ENCODE measurements around the gene BLM.

BLM gene

GRCh38 chr15:90817117-90818057, 100.2 kb downstream of the BLM start:
- DNase-seq (ENCODE audit: low read depth, low spot score): no peak
- ChIA-PET POLR2A (no interaction called here), CTCF (interaction anchor here (0.5 to 1.3 kb wide), 2 partner anchors 15 to 68 kb away, joined by 4 read pairs; no protein-coding TSS in a partner anchor)
- H3K4me3 ChIP-seq (ENCODE audit: low read depth, low read length): no peak overlapping the region
- TF ChIP-seq, protein P1, sequence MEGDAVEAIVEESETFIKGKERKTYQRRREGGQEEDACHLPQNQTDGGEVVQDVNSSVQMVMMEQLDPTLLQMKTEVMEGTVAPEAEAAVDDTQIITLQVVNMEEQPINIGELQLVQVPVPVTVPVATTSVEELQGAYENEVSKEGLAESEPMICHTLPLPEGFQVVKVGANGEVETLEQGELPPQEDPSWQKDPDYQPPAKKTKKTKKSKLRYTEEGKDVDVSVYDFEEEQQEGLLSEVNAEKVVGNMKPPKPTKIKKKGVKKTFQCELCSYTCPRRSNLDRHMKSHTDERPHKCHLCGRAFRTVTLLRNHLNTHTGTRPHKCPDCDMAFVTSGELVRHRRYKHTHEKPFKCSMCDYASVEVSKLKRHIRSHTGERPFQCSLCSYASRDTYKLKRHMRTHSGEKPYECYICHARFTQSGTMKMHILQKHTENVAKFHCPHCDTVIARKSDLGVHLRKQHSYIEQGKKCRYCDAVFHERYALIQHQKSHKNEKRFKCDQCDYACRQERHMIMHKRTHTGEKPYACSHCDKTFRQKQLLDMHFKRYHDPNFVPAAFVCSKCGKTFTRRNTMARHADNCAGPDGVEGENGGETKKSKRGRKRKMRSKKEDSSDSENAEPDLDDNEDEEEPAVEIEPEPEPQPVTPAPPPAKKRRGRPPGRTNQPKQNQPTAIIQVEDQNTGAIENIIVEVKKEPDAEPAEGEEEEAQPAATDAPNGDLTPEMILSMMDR (IDR thresholded peaks at IDR 0.05; ENCODE audit: insufficient read depth, low read length, missing control alignments): no peak

- ChIA-PET CTCF (interaction anchor here (1.3 to 1.4 kb wide), 2 partner anchors 14 to 23 kb away, joined by 3 to 4 read pairs; no protein-coding TSS in a partner anchor), POLR2A (no interaction called here)
- DNase-seq (ENCODE audit: low read depth, low spot score): no peak
Observed at GRCh38 chr15:90818251-90819210, 101.4 kb downstream of the BLM start.

DNA sequence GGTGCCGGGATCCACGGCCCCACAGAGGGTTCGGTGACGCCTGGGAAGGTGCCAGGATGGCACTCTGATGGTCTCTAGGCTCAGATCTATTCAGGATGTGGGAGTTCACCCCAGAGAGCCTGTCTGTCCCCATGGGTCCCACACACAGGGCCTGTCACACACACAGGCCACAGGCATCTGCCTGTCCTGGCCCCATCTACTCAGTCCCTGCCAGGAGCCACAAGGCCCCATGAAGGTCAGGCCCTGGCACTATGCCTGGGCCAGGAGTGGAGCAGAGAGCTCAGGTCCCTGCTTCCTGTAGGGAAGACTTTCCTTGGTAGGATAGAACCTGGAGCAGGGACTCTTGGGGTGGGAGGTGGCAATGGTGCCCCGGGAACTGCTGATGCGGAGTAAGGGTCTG, 102.2 kb downstream of the BLM start:
- ChIA-PET POLR2A (no interaction called here), CTCF (interaction anchor here (1.4 kb wide), 1 partner anchor 23 kb away, joined by 3 read pairs; no protein-coding TSS in a partner anchor)
- no peak overlapping the region for H3K4me3 ChIP-seq (ENCODE audit: low read depth, low read length)
- DNase-seq (ENCODE audit: low read depth, low spot score): no peak
- TF ChIP-seq, protein P1 (IDR thresholded peaks at IDR 0.05; ENCODE audit: insufficient read depth, low read length, missing control alignments): no peak

More at GRCh38 chr15:90818251-90819210, 101.4 kb downstream of the BLM start:
- TF ChIP-seq, protein P1 (IDR thresholded peaks at IDR 0.05; ENCODE audit: insufficient read depth, low read length, missing control alignments): peak; percentile 7
- H3K4me3 ChIP-seq (ENCODE audit: low read depth, low read length): no peak overlapping the region

- TF ChIP-seq, protein P1 (IDR thresholded peaks at IDR 0.05; ENCODE audit: insufficient read depth, low read length, missing control alignments): no peak
- ChIA-PET CTCF (no interaction called here), POLR2A (no interaction called here)
- H3K4me3 ChIP-seq (ENCODE audit: low read depth, low read length): no peak overlapping the region
- no peak for DNase-seq (ENCODE audit: low read depth, low spot score)
Observed at GRCh38 chr15:90819850-90820249, 102.7 kb downstream of the BLM start.

DNA sequence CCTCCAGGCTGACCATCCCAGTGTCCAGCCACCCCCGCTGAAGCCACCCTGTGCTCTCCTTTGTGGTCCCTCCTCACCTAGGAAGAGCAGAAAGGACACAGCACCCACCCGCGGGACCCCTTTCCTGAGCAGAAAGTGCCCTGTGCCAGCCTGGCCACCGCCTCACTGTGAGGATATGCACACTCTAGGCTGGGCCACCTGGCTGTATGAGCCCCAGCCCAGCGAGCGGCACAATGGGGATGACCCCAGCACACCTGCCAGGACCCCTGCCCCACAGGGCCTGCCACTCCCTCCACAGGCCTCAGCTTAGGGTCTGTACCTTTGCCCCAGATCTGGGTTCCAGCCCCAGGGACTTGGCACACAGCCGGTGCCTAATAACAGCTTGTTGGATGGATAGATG, 103.3 kb downstream of the BLM start:
- POLR2A ChIA-PET: no interaction called here
- CTCF ChIA-PET: no interaction called here
- DNase-seq (ENCODE audit: low read depth, low spot score): no peak
- TF ChIP-seq, protein P1 (IDR thresholded peaks at IDR 0.05; ENCODE audit: insufficient read depth, low read length, missing control alignments): no peak
- no peak overlapping the region for H3K4me3 ChIP-seq (ENCODE audit: low read depth, low read length)
